Heart left ventricle (tissue), 13 donors: ENCODE data around the gene AGBL5.

ENCODE experiments used
- POLR2A ChIP-seq, 2 donors: fragments of 450-650 bp; IDR thresholded peaks; one replicate each; pipeline ENCODE4 v1.6.1; 2017; ENCODE audit warnings: antibody characterized with exemption in 2 of 2, mild to moderate bottlenecking in 2 of 2, moderate library complexity in 2 of 2
- TF ChIP-seq, protein P1 (sequence below), 12 donors: fragments of 200-600 bp; sonication (generic) in 4 of 12; IDR thresholded peaks; one replicate each; pipeline versions ENCODE4 v1.5.0 to v1.8.0; 2018 to 2022; ENCODE audit warnings: antibody characterized with exemption in 12 of 12, mild to moderate bottlenecking in 5 of 12
- donor health status: ischemic (EF 13 %, LVEDD 7.1; RV severe dilation, severe dysfunction).
- donor health status: DM: no; HTN: yes; CAD: no.
- donor health status: DM: no; HTN: no; CAD: no.
- donor health status: ischemic (EF 25% LVEDD 6.9; RV normal size, moderate dysfunction).
- donor health status: ischemic (EF 25% LVEDD 5.7; RV mildly dilated, moderate dysfunction).
- donor health status: ischemic (EF 35%, LVEDD 5.7; RV mildly dilated, moderate dysfunction).
- donor health status: nonischemic (EF 11% LVEDD 7.7; RV severe dilation, severe dysfunction).
- donor health status: DM: yes; HTN: yes; CAD: no.
- donor health status: PGD.
- donor health status: ischemic (EF 29% LVEDD 5.4; RV normal size, mild dysfunction).
- donor health status: nonischemic (EF 23%, LVEDD 6.1; RV moderate dilation, normal function).

- no peak for TF ChIP-seq POLR2A (IDR thresholded peaks at IDR 0.05)
- TF ChIP-seq, protein P1, sequence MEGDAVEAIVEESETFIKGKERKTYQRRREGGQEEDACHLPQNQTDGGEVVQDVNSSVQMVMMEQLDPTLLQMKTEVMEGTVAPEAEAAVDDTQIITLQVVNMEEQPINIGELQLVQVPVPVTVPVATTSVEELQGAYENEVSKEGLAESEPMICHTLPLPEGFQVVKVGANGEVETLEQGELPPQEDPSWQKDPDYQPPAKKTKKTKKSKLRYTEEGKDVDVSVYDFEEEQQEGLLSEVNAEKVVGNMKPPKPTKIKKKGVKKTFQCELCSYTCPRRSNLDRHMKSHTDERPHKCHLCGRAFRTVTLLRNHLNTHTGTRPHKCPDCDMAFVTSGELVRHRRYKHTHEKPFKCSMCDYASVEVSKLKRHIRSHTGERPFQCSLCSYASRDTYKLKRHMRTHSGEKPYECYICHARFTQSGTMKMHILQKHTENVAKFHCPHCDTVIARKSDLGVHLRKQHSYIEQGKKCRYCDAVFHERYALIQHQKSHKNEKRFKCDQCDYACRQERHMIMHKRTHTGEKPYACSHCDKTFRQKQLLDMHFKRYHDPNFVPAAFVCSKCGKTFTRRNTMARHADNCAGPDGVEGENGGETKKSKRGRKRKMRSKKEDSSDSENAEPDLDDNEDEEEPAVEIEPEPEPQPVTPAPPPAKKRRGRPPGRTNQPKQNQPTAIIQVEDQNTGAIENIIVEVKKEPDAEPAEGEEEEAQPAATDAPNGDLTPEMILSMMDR (IDR thresholded peaks at IDR 0.05) = no peak
Measured at GRCh38 chr2:27099334-27099955, 48.0 kb downstream of the AGBL5 start.
